Left kidney (tissue), 8 donors: ENCODE results near the gene LEAP2. TPM values are rescaled to one million over a fixed set of nuclear protein-coding genes. Genes with fewer than 3 reads are reported as not detected.

Source experiments
- DNase-seq: peaks from one replicate; pipeline ENCODE4 v3.0.0-alpha.2; 2013
- long read RNA-seq, 8 donors: transcript quantifications; one replicate each; lab custom pipeline, GENCODE V29; 2026
- polyA plus RNA-seq: library from polyadenylated mRNA; unstranded; fragments of 120-200 nt; gene quantifications from one replicate; pipeline ENCODE4 v1.2.1, GENCODE V29; 2013; ENCODE audit not compliant: insufficient read length

The LEAP2 gene
- 8.7 TPM for polyA plus RNA-seq
- long read RNA-seq, donor 1, partial matches to known transcripts, result 0 of 5 reads
- long read RNA-seq, donor 1, other reads (novel, unspliced or antisense), result 0 of 5 reads
- long read RNA-seq, donor 2, partial matches to known transcripts, result 0 of 3 reads
- long read RNA-seq, donor 2, other reads (novel, unspliced or antisense), result 0 of 3 reads
- long read RNA-seq, donor 3, transcript LEAP2-202 (2 exons, 935 nt), result major isoform, 6 of 9 reads
- long read RNA-seq, donor 3, partial matches to known transcripts, result 0 of 9 reads
- long read RNA-seq, donor 3, other reads (novel, unspliced or antisense), result 0 of 9 reads
- long read RNA-seq, donor 4, partial matches to known transcripts, result 0 of 3 reads
- long read RNA-seq, donor 4, other reads (novel, unspliced or antisense), result 0 of 3 reads
- long read RNA-seq, donor 5, transcript LEAP2-201 (3 exons, 2,207 nt), result major isoform, 7 of 11 reads
- long read RNA-seq, donor 5, partial matches to known transcripts, result 0 of 11 reads
- long read RNA-seq, donor 5, other reads (novel, unspliced or antisense), result 0 of 11 reads
- long read RNA-seq, donor 6, partial matches to known transcripts, result 0 of 3 reads
- long read RNA-seq, donor 6, other reads (novel, unspliced or antisense), result 0 of 3 reads
- long read RNA-seq, donor 7, transcript LEAP2-202 (2 exons, 935 nt), result major isoform, 10 of 20 reads
- long read RNA-seq, donor 7, transcript LEAP2-201 (3 exons, 2,207 nt), result major isoform, 10 of 20 reads
- long read RNA-seq, donor 7, partial matches to known transcripts, result 0 of 20 reads
- long read RNA-seq, donor 7, other reads (novel, unspliced or antisense), result 0 of 20 reads
- long read RNA-seq, donor 8, partial matches to known transcripts, result 0 of 4 reads
- long read RNA-seq, donor 8, other reads (novel, unspliced or antisense), result 0 of 4 reads

- no peak for DNase-seq
Measured at GRCh38 chr5:132873119-132873929, at the start of gene LEAP2. Gene LEAP2, plus strand, starts transcription at chr5:132873668. Its CDS starts 27 bp downstream, at chr5:132873695.

- no peak for DNase-seq
Measured at GRCh38 chr5:132824426-132824825, 49.0 kb upstream of the LEAP2 start.

- no peak for DNase-seq
Measured at GRCh38 chr5:132825033-132825833, 48.2 kb upstream of the LEAP2 start.

GRCh38 chr5:132825834-132826391, 47.6 kb upstream of the LEAP2 start:
- DNase-seq, result no peak

GRCh38 chr5:132826424-132827082, 46.9 kb upstream of the LEAP2 start:
- DNase-seq, result no peak

GRCh38 chr5:132827943-132828673, 45.4 kb upstream of the LEAP2 start:
- DNase-seq, result no peak

- DNase-seq, result no peak
Measured at GRCh38 chr5:132828846-132829494, 44.5 kb upstream of the LEAP2 start.

- peak; percentile 77 for DNase-seq
Measured at GRCh38 chr5:132829742-132830435, 43.6 kb upstream of the LEAP2 start.

GRCh38 chr5:132830436-132831094, 42.9 kb upstream of the LEAP2 start, which contains the start of gene SHROOM1:
Gene SHROOM1, minus strand, starts transcription at chr5:132830647. Its CDS starts 4,507 bp downstream, at chr5:132826140.
- DNase-seq, result no peak

- no peak for DNase-seq
Measured at GRCh38 chr5:132831095-132831860, 42.2 kb upstream of the LEAP2 start.

GRCh38 chr5:132832612-132833011, 40.9 kb upstream of the LEAP2 start:
- DNase-seq, result no peak

GRCh38 chr5:132834057-132834456, 39.4 kb upstream of the LEAP2 start:
- no peak for DNase-seq

GRCh38 chr5:132836852-132837251, 36.6 kb upstream of the LEAP2 start:
- DNase-seq, result no peak

- DNase-seq, result no peak
Measured at GRCh38 chr5:132837868-132838267, 35.6 kb upstream of the LEAP2 start.

GRCh38 chr5:132838516-132839282, 34.8 kb upstream of the LEAP2 start:
- no peak for DNase-seq
